Activated CD4-positive, alpha-beta T cell treated with anti-CD3 and anti-CD28 coated beads, Interleukin-2, Interleukin-6, amounts not matched to agents 100 ng/mL and 50 ng/mL, durations not matched to agents 16 hours and 8 hours (primary cell): Measurements from ENCODE around the gene OPCML.

Experiments
- DNase-seq: peaks from one replicate; pipeline ENCODE4 v3.0.0-alpha.2; 2020

OPCML gene

GRCh38 chr11:133271871-133272776 is 260.2 kb downstream of the OPCML start:
- no peak for DNase-seq

- no peak for DNase-seq
Observed at GRCh38 chr11:133271206-133271605, 261.1 kb downstream of the OPCML start.

DNA sequence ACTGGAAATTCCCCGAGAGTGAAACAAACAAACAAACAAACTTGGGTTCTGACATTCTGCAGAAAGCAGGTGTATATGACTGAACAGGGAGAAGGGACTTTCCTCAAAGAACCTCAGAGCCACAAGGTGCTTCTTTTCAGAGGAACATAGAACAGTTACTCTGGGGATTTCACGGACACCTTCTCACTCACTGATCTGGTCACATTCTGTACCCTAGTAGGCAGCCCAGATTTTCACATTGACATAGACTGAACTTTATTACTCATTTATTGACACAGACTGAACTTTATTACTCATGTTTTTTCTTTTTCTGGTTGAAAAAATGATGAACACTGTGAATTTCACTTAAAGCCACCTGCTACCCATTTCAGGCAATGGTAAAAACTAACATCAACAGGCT is 263.0 kb downstream of the OPCML start:
- DNase-seq = peak; percentile 70

DNA sequence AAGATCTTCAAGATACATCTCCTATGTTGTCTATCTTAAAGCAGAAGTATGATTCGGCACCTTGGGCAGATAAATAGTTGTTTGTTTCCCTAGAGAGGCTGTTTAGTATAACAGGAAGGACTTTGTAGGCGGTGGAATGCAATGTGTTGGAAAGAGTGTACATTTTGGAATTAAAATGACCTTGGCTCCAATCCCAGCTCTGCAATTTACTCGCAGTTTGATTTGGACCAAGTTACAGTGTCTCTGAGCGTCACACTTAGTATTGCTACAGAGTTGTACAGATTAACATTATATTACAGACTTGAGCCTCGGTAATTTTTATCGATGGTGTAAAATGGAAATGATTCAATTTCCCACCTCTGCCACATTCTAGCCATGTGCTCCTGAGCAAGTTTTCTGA is 265.3 kb downstream of the OPCML start:
- DNase-seq = no peak

- DNase-seq = no peak
Observed at GRCh38 chr11:133265530-133266035, 266.7 kb downstream of the OPCML start.

DNA sequence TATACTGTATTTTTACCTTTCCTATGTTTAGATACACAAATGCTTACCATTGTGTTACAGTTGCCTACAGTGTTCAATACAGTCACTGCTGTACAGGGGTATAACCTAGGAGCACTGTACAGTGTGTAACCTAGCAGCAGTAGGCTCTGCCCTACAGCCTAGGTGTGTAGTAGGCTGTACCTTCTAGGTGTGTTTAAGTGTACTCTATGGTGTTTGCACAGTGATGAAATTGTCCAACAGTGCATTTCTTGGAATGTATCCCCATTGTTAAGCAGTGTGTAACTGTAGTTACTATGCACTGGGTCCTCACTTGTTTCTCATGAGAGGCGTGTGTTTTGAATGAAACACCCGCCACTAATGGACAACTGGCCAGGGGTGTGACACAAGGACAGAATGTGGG is 269.0 kb downstream of the OPCML start:
- no peak for DNase-seq

DNA sequence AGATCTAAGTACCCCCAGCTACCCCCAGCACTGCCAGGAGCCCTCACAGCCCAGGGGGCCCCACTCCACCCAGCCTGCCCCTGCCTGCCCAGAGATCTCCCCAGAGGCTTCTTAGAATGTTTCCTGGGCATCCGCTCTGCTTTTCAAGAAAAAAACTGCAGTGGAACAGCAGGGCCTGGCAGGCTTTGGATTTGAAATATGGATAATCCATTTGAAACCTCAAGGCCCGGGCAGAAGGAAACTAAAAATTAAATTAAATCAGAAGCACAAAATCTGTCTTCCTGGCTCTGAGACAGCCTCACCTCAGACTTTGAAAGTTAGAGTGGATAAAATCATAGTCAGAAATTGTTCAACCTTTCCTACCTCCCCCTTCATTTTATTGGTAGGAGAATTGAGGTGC is 273.6 kb downstream of the OPCML start:
- no peak for DNase-seq

DNA sequence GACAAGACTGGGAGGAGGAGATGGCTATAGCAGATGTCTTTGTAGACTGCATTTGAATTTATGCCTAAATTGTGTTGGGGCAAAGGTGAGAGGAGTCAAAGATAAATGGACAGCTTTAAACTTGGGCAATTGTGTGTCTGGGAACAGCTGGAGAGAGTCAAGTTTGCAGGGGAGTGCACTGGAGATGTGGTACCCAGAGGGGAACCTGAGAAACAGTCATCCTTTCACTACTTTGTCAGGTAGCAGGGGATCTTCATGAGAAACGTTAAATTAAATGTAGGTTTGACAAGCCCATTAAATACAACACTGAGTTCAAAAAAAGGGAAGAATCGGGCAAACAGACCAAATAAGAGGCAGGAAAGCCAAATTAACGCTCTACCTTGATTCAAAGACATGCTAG is 277.7 kb downstream of the OPCML start:
- no peak for DNase-seq

DNA sequence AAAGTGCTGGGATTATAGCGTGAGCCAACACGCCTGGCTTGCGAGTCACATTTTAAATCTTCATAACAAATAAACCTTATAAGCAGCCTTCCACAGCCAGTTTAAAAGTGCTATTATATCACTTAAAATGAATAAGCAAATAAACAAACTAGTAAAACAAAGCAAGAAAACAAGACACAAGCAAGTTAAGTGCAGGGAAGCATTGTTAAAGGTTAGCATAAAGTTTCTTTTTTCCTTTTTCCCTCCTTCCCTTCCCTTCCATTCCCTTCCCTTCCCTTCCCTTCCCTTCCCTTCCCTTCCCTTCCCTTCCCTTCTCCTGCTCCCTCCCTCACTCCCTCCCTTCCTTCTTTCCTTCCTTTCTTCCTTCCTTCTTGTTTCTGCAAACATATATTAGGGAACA is 278.7 kb downstream of the OPCML start:
- no peak for DNase-seq

GRCh38 chr11:133251841-133252240 is 280.5 kb downstream of the OPCML start:
- no peak for DNase-seq

- no peak for DNase-seq
Observed at GRCh38 chr11:133249530-133249929, 282.8 kb downstream of the OPCML start.

DNA sequence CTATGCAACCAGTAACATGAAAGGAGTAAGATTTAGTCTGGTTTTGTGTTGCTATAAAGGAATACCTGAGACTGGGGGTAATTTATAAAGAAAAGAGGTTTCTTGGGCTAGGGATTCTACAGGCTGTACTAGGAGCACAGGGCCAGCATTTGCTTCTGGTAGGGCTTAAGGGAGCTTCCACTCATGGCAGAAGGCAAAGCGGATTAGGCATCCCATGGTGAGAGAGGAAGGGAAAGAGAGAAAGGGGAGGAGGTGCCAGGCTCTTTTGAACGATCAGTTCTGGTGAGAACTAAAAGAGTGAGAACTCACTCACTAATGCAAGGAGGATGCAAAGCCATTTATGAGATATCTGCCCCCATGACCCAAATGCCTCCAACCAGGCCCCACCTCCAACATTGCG is 283.2 kb downstream of the OPCML start:
- no peak for DNase-seq

GRCh38 chr11:133243832-133244231 is 288.5 kb downstream of the OPCML start:
- no peak for DNase-seq

GRCh38 chr11:133240908-133241655 is 291.2 kb downstream of the OPCML start:
- DNase-seq = no peak

DNA sequence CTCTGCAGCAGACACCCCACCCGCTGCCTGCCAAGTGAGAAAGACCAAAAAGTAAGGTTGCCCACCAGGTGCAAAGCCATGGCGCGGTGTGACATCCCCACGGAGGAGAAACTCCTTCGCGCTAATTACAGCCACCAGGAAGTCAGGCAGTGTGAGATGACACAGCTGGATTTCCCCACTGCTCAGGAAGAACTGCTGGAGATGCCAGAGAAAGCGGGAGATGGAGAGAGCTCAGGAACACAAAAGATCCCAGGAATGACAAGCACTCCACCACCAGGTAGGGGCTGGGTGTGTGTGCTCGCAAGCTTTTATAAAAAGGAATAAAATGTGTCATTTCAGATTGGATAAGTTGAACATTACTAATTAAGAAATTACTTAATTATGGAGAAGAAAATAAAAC is 292.7 kb downstream of the OPCML start:
- no peak for DNase-seq

GRCh38 chr11:133238495-133238894 is 293.8 kb downstream of the OPCML start:
- no peak for DNase-seq

- DNase-seq = no peak
Observed at GRCh38 chr11:133238027-133238426, 294.3 kb downstream of the OPCML start.

- no peak for DNase-seq
Observed at GRCh38 chr11:133235381-133235780, 296.9 kb downstream of the OPCML start.

- no peak for DNase-seq
Observed at GRCh38 chr11:133234883-133235282, 297.4 kb downstream of the OPCML start.

DNA sequence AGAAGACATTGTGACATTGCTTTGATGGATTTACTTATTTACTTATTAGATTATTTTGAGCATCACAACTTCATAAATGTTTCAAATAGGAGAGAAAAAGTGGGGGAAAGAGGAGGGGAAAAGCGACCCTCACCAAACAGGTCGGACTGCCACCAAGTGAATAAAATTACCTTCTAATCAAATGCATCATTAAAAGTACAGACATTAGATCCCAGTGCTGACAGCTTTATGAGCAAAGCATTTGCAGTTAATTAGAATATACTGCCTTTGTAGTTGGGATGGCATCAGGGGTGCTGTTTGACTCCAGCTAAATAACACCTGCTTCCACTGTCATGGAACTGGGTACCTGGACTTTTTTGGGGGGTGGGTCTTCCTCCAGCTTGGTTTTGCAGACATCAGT is 299.6 kb downstream of the OPCML start:
- no peak for DNase-seq

DNA sequence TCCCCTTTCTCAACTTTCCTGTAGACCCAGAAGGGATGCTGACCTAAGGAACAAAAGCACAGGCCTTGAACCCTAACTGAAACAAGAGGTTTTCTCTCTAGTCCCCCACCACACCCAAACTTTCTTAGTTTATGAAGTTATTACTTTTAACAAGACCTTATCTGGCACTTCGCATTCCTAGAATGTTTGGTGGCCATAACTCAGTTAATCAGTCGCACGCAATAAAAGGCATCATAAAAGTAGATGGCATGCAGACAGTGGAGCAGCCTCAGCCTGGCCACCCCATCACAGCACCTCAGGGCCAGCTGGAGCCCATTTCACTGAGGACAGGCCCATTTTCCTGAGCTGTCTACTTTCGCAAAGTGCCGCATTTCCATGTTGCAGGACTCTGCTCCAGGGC is 301.9 kb downstream of the OPCML start:
- no peak for DNase-seq

DNA sequence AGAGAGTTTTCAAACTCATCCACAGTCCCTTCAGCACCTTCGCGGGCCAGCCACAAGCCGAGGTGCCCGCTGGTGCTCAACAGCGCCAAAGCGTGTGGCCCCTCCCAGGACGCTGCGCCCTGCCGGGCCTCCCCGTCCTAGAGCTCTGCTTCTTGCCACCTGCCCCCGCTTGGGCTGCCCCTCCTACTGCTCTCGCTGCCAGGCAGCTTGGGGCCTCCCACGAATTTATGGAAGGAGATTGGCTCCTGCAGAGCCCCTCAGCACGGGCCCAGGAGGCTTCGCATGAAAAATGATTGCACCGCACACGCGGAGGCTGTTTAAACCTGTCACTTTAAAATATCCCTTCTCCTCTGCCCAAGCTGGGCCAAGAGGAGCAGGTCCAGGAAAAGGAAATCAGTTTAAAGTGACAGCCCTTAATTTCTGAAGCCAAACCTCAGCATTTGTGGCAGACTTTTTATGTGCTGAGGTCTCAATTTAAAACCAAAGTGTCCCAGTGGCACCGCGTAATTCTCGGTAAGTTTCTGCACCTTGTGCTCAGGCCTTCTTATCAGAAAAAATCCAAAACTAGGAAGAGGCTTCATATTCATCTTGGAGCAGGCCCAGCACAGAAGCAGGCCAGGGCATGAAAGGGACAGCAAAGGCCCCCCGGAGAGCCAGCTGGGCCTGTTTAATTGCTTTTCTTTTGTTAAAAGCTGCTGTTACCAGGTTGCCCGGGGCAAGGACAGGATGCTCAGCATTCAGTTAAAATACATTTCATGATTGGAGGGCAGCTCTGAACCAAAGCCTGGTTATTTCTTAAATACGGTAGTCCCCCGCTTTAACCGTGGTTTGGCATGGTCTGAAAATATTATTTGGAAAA is 303.6 kb downstream of the OPCML start:
- peak; percentile 3 for DNase-seq

GRCh38 chr11:133227632-133228111 is 304.6 kb downstream of the OPCML start:
- no peak for DNase-seq
